Endothelial cell of umbilical vein (primary cell): ENCODE data around the gene LCP1. TPM values are rescaled to one million over a fixed set of nuclear protein-coding genes. Genes with fewer than 3 reads are reported as not detected.

ENCODE experiments used
- BruUV-seq: library from RNA; stranded (reverse); fragments of 400-500 nt; replicated peaks from 2 replicates; lab custom pipeline; 2021; lab: Mats Ljungman, UMichigan
- CTCF ChIA-PET: fragments of 300-600, 350-600 bp; sonication (Branson Sonifier 250); formaldehyde crosslinking; loops from one replicate; lab custom pipeline; 2021; ENCODE audit warnings: antibody characterized with exemption, inconsistent platforms; lab: Charles Lee
- POLR2A ChIA-PET: fragments of 300-600, 350-600 bp; sonication (Branson Sonifier 250); formaldehyde crosslinking; loops from one replicate; lab custom pipeline; 2021; ENCODE audit warnings: antibody characterized with exemption, inconsistent platforms; lab: Charles Lee
- DNase-seq: peaks from one replicate; pipeline ENCODE4 v3.0.0-alpha.2; 2011; ENCODE audit warnings: low read depth, low spot score
- FAIRE-seq: peaks from 2 replicates; lab custom pipeline; 2011; peaks lifted over from hg19 to GRCh38; lab: Jason Lieb, UNC
- H2AFZ ChIP-seq: 2 replicates; pipeline ENCODE4 v1.6.0; 2012; ENCODE audit warnings: low read depth, low read length, control low read depth, inconsistent platforms
- H3K27ac ChIP-seq: 2 replicates; pipeline ENCODE4 v1.5.1; 2011; ENCODE audit warnings: low read depth, mild to moderate bottlenecking, control low read depth, low read length, moderate library complexity; ENCODE audit not compliant: insufficient read depth
- H3K27me3 ChIP-seq, 2 experiments: 2 replicates each; pipeline versions ENCODE4 v1.6.0 to v1.6.1; 2011; ENCODE audit warnings: low read length in 2 of 2, mixed read lengths in 1 of 2; ENCODE audit not compliant: control insufficient read depth in 2 of 2, insufficient read depth in 2 of 2
- H3K36me3 ChIP-seq, 2 experiments: 2 replicates in 1 of 2; 3 replicates in 1 of 2; pipeline ENCODE4 v1.5.1; 2011; ENCODE audit warnings: low read length in 2 of 2, mild to moderate bottlenecking in 1 of 2, moderate library complexity in 1 of 2; ENCODE audit not compliant: control insufficient read depth in 2 of 2, insufficient read depth in 2 of 2; ENCODE audit errors: extremely low read depth in 1 of 2
- H3K4me1 ChIP-seq: 3 replicates; pipeline ENCODE4 v1.5.1; 2011; ENCODE audit warnings: mild to moderate bottlenecking, low read length; ENCODE audit not compliant: control insufficient read depth, insufficient read depth; ENCODE audit errors: extremely low read depth
- H3K4me2 ChIP-seq: 2 replicates; pipeline ENCODE4 v1.6.1; 2011; ENCODE audit warnings: low read length, control low read depth, mixed read lengths; ENCODE audit not compliant: insufficient read depth
- H3K4me3 ChIP-seq, 3 experiments: fragments of 200-600 bp in 1 of 3; sonication (generic), shearing (Covaris generic) in 1 of 3; replicated peaks in 1 of 3; 2 replicates each; pipeline ENCODE4 v1.5.1; 2011 to 2016; ENCODE audit warnings: control low read depth in 3 of 3, low read length in 3 of 3, mild to moderate bottlenecking in 2 of 3, inconsistent platforms in 1 of 3, low read depth in 1 of 3, moderate library complexity in 1 of 3; ENCODE audit not compliant: insufficient read depth in 1 of 3
- H3K79me2 ChIP-seq: 2 replicates; pipeline ENCODE4 v1.6.0; 2012; ENCODE audit warnings: low read length, inconsistent platforms; ENCODE audit not compliant: control insufficient read depth, insufficient read depth
- H3K9ac ChIP-seq: replicated peaks from 2 replicates; pipeline ENCODE3; 2011; ENCODE audit warnings: low read length, control low read depth; ENCODE audit not compliant: insufficient read depth; ENCODE audit errors: extremely low read depth
- H3K9me1 ChIP-seq: replicated peaks from 3 replicates; pipeline ENCODE4 v1.6.0; 2011; ENCODE audit warnings: mild to moderate bottlenecking, low read length; ENCODE audit not compliant: control insufficient read depth, insufficient read depth; ENCODE audit errors: extremely low read depth
- H3K9me3 ChIP-seq: replicated peaks from 2 replicates; pipeline ENCODE4 v1.5.1; 2012; ENCODE audit warnings: low read length, inconsistent platforms; ENCODE audit not compliant: control insufficient read depth, insufficient read depth
- H4K20me1 ChIP-seq: replicated peaks from 2 replicates; pipeline ENCODE3; 2011; ENCODE audit warnings: mild to moderate bottlenecking, low read length; ENCODE audit not compliant: control insufficient read depth, insufficient read depth; ENCODE audit errors: extremely low read depth
- FOS ChIP-seq: IDR thresholded peaks from 2 replicates; pipeline ENCODE4 v1.6.1; 2011; ENCODE audit warnings: mild to moderate bottlenecking, low read length, moderate library complexity, borderline replicate concordance; ENCODE audit not compliant: insufficient read depth
- MAX ChIP-seq: IDR thresholded peaks from 2 replicates; pipeline ENCODE4 v1.6.1; 2011; ENCODE audit not compliant: insufficient read depth, insufficient read length
- MYC ChIP-seq: IDR thresholded peaks from one replicate; pipeline ENCODE4 v1.6.1; 2011; ENCODE audit warnings: mild to moderate bottlenecking, low read depth, low read length
- POLR2A ChIP-seq: IDR thresholded peaks from 2 replicates; pipeline ENCODE4 v1.6.1; 2012; ENCODE audit warnings: low read depth, mild to moderate bottlenecking, control low read depth, low read length
- dilution Hi-C: fragments of 300-500 bp; cut with MboI; formaldehyde crosslinking; loops from one replicate; pipeline ENCODE4 v1.15.0; 2019; ENCODE audit warnings: low sequenced_read_pairs; ENCODE audit not compliant: extremely low pct_ligation_motif_present
- intact Hi-C: fragments of 100-400 bp; cut with micrococcal nuclease; formaldehyde crosslinking; loops from one replicate; pipeline ENCODE4 v1.10.0; 2022
- polyA plus RNA-seq, 4 experiments: library from polyadenylated mRNA; depleted of rRNA in 3 of 4; stranded (reverse) in 3 of 4; unstranded in 1 of 4; fragments of >200 nt; gene quantifications; 2 replicates each; pipeline versions ENCODE4 v1.2.1 to v1.2.3, GENCODE V29; 2011 to 2012; ENCODE audit warnings: missing spikeins in 1 of 4
- total RNA-seq: library from RNA; stranded (reverse); gene quantifications from 2 replicates; pipeline ENCODE4 v1.2.3, GENCODE V29; 2021
- TF ChIP-seq, protein P1 (sequence below), 2 donors: IDR thresholded peaks; 1 replicate in 1 of 2; 2 replicates in 1 of 2; pipeline ENCODE4 v1.5.1; 2011; ENCODE audit warnings: low read length in 2 of 2, mild to moderate bottlenecking in 2 of 2, moderate library complexity in 2 of 2, control low read depth in 1 of 2, inconsistent platforms in 1 of 2, low read depth in 1 of 2; ENCODE audit not compliant: insufficient read depth in 1 of 2; ENCODE audit errors: extremely low read depth in 1 of 2

Gene LCP1
- total and polyA plus RNA-seq, 2 donors (not counting 3 experiments of a cell fraction or from before 2014, with no cell fraction given), result 0.18 to 0.38 TPM

GRCh38 chr13:46160471-46161066, 21.4 kb downstream of the LCP1 start:
- no peak overlapping the region for H2AFZ ChIP-seq
- H3K4me2 ChIP-seq, result no peak overlapping the region
- no peak overlapping the region for H3K9ac ChIP-seq
- BruUV-seq, result no TSS peak
- TF ChIP-seq POLR2A, result no peak
- TF ChIP-seq, protein P1, sequence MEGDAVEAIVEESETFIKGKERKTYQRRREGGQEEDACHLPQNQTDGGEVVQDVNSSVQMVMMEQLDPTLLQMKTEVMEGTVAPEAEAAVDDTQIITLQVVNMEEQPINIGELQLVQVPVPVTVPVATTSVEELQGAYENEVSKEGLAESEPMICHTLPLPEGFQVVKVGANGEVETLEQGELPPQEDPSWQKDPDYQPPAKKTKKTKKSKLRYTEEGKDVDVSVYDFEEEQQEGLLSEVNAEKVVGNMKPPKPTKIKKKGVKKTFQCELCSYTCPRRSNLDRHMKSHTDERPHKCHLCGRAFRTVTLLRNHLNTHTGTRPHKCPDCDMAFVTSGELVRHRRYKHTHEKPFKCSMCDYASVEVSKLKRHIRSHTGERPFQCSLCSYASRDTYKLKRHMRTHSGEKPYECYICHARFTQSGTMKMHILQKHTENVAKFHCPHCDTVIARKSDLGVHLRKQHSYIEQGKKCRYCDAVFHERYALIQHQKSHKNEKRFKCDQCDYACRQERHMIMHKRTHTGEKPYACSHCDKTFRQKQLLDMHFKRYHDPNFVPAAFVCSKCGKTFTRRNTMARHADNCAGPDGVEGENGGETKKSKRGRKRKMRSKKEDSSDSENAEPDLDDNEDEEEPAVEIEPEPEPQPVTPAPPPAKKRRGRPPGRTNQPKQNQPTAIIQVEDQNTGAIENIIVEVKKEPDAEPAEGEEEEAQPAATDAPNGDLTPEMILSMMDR (IDR thresholded peaks at IDR 0.05; ENCODE audit: extremely low read depth in 1 of 2, insufficient read depth in 1 of 2, low read depth in 1 of 2, low read length in 2 of 2), result peak; percentile 59 to 74
- no peak for TF ChIP-seq MYC
- no peak for TF ChIP-seq MAX
- TF ChIP-seq FOS, result no peak
- no peaks in the 10 kb centered on the region for H3K79me2 ChIP-seq
- no peaks in the 10 kb centered on the region for H3K36me3 ChIP-seq
- ChIA-PET CTCF (interaction anchor here (0.6 to 3.9 kb wide), 36 partner anchors 8 to 653 kb away, joined by 3 to 50 read pairs (median 6); no protein-coding TSS in a partner anchor), POLR2A (no interaction called here)
- intact Hi-C loops, result loop anchor here (1.0 to 10.0 kb wide), 5 partner anchors 128 to 564 kb away; no protein-coding TSS in a partner anchor
- dilution Hi-C loops, result no loop called here
- H3K27ac ChIP-seq, result no peak overlapping the region
- no peaks in the 10 kb centered on the region for H3K9me1 ChIP-seq
- DNase-seq (peak; percentile 69), FAIRE-seq (peak; percentile 78)
- H3K4me3 ChIP-seq, result no peak overlapping the region
- no peaks in the 10 kb centered on the region for H3K9me3 ChIP-seq
- peaks cover 8 to 24% of the 10 kb centered on the region in 2 experiments for H3K27me3 ChIP-seq
- H4K20me1 ChIP-seq, result no peaks in the 10 kb centered on the region
- H3K4me1 ChIP-seq, result no peaks in the 10 kb centered on the region
